PFSK-1 (cell line): ENCODE measurements around the gene LRRC71.

ENCODE experiments used
- FOXP2 ChIP-seq: optimal IDR thresholded peaks from 2 replicates; pipeline ENCODE3; 2011; ENCODE audit warnings: borderline replicate concordance, control low read depth, inconsistent platforms; ENCODE audit not compliant: insufficient read depth; ENCODE audit errors: extremely low read length, extremely low read depth
- POLR2AphosphoS5 ChIP-seq: IDR thresholded peaks from 2 replicates; pipeline ENCODE4 v1.6.1; 2012; ENCODE audit warnings: low read depth, mild to moderate bottlenecking, control low read depth, low read length, moderate library complexity
- REST ChIP-seq, 2 experiments: IDR thresholded peaks; 2 replicates each; pipeline versions ENCODE4 v1.6.1 to v1.8.0; 2011 to 2012; ENCODE audit warnings: low read depth in 2 of 2, low read length in 2 of 2, control low read depth in 1 of 2, inconsistent platforms in 1 of 2, mild to moderate bottlenecking in 1 of 2, moderate library complexity in 1 of 2; ENCODE audit not compliant: insufficient read depth in 1 of 2
- SIN3A ChIP-seq: IDR thresholded peaks from 2 replicates; pipeline ENCODE4 v1.6.1; 2012; ENCODE audit warnings: mild to moderate bottlenecking, low read length, moderate library complexity, borderline replicate concordance; ENCODE audit not compliant: insufficient read depth
- TAF1 ChIP-seq: IDR thresholded peaks from 2 replicates; pipeline ENCODE4 v1.6.1; 2012; ENCODE audit warnings: low read length, control low read depth, borderline replicate concordance; ENCODE audit not compliant: insufficient read depth

Gene LRRC71

GRCh38 chr1:156937883-156938282 lies 17.5 kb downstream of the LRRC71 start:
- no peak for TF ChIP-seq FOXP2
- TF ChIP-seq TAF1 = no peak
- TF ChIP-seq SIN3A = no peak
- TF ChIP-seq POLR2AphosphoS5 = no peak
- no peak for TF ChIP-seq REST (IDR thresholded peaks at IDR 0.05; ENCODE audit: insufficient read depth in 1 of 2, low read depth in 2 of 2, low read length in 2 of 2)

DNA sequence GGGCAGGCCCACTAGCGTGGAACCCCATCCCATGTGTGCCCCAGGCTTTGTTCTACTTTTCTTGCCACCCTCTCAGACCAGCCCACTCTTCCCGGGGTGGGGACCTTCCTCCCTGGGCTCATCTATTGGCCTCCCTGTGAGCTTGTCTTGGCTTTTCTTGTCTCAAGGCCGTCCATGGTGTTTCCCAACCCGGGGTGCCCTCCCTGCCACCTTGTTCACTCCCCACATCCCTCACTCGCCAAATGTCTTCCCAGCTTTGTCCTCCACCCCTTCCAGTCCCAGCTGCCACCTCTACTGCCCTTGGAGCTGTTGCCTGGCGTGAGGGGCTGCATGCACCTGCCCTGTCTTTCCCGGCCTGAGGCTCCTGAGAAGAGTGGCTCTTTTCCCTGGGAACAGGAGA lies 18.4 kb downstream of the LRRC71 start:
- no peak for TF ChIP-seq FOXP2
- no peak for TF ChIP-seq TAF1
- TF ChIP-seq POLR2AphosphoS5 = no peak
- no peak for TF ChIP-seq REST (IDR thresholded peaks at IDR 0.05; ENCODE audit: insufficient read depth in 1 of 2, low read depth in 2 of 2, low read length in 2 of 2)
- TF ChIP-seq SIN3A = no peak

- TF ChIP-seq REST (IDR thresholded peaks at IDR 0.05; ENCODE audit: insufficient read depth in 1 of 2, low read depth in 2 of 2, low read length in 2 of 2) (no peak), SIN3A (no peak), FOXP2 (no peak), TAF1 (no peak), POLR2AphosphoS5 (no peak)
Measured at GRCh38 chr1:156939786-156940334, 19.4 kb downstream of the LRRC71 start.

- TF ChIP-seq TAF1 = no peak
- no peak for TF ChIP-seq SIN3A
- TF ChIP-seq FOXP2 = no peak
- no peak for TF ChIP-seq REST (IDR thresholded peaks at IDR 0.05; ENCODE audit: insufficient read depth in 1 of 2, low read depth in 2 of 2, low read length in 2 of 2)
Measured at GRCh38 chr1:156941675-156942074, 21.2 kb downstream of the LRRC71 start.

DNA sequence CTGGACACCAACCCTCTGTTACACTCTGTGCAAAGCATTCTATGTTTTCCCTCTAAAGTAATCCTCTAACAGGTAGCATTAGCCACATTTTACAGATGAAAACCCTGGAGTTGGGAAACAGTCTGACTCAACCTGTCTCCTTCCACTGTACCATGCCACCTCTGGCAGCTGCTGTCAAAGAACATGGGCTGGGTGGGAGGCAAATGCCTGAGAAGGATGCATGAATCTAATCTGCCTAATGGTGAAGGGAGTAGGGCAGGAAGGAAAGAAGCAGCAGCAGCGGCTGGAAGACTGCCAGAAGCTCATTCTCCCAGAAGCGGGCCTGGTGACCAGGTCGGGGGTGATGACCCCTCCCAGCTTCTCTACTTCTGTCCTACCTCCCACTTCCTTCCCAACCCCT lies 21.7 kb downstream of the LRRC71 start:
- TF ChIP-seq FOXP2 (no peak), SIN3A (no peak), REST (IDR thresholded peaks at IDR 0.05; ENCODE audit: insufficient read depth in 1 of 2, low read depth in 2 of 2, low read length in 2 of 2) (no peak)
